GM12892 (cell line): Measurements from ENCODE around the gene LGR6.

Source experiments
- POLR2A ChIP-seq: IDR thresholded peaks from 2 replicates; pipeline ENCODE4 v1.6.1; 2011; ENCODE audit warnings: low read depth, low read length, control low read depth
- POLR2AphosphoS5 ChIP-seq: IDR thresholded peaks from 2 replicates; pipeline ENCODE4 v1.6.1; 2011; ENCODE audit warnings: low read depth, low read length, control low read depth

GRCh38 chr1:202305168-202305567 lies 111.6 kb downstream of the LGR6 start:
- TF ChIP-seq POLR2A, result no peak
- no peak for TF ChIP-seq POLR2AphosphoS5
